HG03460 (cell line): ENCODE data around the gene TAAR6.
"Not testable (repeated sequence)": the region's sequence is repeated elsewhere in the genome, so short reads cannot be mapped to it uniquely, and the experiment has no call there.

ENCODE experiments used
- ATAC-seq: cut with Tn5 transposase; IDR thresholded peaks from one replicate; pipeline ENCODE4 v1.9.1; 2021; ENCODE audit not compliant: unreplicated experiment

Gene TAAR6, protein sequence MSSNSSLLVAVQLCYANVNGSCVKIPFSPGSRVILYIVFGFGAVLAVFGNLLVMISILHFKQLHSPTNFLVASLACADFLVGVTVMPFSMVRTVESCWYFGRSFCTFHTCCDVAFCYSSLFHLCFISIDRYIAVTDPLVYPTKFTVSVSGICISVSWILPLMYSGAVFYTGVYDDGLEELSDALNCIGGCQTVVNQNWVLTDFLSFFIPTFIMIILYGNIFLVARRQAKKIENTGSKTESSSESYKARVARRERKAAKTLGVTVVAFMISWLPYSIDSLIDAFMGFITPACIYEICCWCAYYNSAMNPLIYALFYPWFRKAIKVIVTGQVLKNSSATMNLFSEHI

GRCh38 chr6:132570221-132570777 is at the start of gene TAAR6:
TAAR6 (plus strand) TSS chr6:132570322; CDS start chr6:132570322, 0 bp downstream.
- ATAC-seq = no peak

GRCh38 chr6:132520953-132521352 is 49.2 kb upstream of the TAAR6 start:
- no peak for ATAC-seq

- ATAC-seq = no peak
Measured at GRCh38 chr6:132524646-132525045, 45.5 kb upstream of the TAAR6 start.

- no peak for ATAC-seq
Measured at GRCh38 chr6:132525866-132526265, 44.3 kb upstream of the TAAR6 start.

GRCh38 chr6:132526461-132526860 is 43.7 kb upstream of the TAAR6 start:
- no peak for ATAC-seq

- ATAC-seq = no peak
Measured at GRCh38 chr6:132527791-132528190, 42.3 kb upstream of the TAAR6 start.

DNA sequence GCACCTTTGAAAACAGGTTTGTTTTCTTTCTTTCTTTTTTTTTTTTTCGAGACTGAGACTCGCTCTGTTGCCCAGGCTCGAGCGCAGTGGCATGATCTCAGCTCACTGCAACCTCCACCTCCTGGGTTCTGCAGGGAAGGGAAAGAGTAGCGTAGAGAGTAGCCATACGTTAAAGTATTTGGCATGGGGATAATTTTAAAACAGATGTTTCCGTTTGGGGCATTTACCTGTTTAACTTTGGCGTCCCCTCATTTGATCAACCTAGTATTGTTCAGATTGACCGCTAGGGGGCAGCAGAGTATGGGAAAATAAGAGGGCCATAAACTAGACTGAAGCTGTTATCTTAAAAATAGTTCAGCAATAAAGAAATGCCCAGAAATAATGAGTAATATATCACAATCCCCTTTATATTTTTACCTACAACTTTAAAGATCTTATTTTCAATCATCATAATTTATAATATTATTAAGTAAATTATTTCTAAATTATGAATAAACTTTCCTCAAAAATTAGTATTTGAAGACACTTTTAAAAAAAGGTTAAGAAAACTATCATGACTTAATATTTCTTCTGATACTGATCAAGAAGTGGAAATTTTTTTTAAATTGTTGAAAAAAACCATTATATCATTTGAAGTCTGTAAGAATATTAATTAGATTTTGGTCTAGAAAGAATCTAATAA is 39.7 kb upstream of the TAAR6 start:
- ATAC-seq = peak; percentile 91

GRCh38 chr6:132534546-132534945 is 35.6 kb upstream of the TAAR6 start:
- ATAC-seq = not testable (repeated sequence)

- no peak for ATAC-seq
Measured at GRCh38 chr6:132537145-132537544, 33.0 kb upstream of the TAAR6 start.

DNA sequence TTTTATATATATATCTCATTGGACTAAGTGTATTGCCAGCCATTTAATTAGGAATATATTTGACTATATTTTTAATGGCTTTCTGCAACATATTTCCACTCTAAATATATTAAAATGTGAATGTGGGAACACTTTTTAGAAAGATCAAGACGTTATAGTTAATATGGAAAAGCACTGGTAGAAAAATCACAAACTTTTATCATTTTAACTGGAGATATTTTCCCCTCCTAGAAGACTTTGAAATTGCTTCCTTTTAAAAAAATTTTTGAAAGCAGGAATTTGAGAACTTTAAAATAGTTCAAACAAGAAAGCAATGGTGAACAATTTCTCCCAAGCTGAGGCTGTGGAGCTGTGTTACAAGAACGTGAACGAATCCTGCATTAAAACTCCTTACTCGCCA is 32.1 kb upstream of the TAAR6 start, which contains the start of gene TAAR9:
Gene TAAR9 (plus strand): TSS at position 301 of the 400 bp plus-strand sequence. CDS start 13 bp downstream, at position 314.
- no peak for ATAC-seq

DNA sequence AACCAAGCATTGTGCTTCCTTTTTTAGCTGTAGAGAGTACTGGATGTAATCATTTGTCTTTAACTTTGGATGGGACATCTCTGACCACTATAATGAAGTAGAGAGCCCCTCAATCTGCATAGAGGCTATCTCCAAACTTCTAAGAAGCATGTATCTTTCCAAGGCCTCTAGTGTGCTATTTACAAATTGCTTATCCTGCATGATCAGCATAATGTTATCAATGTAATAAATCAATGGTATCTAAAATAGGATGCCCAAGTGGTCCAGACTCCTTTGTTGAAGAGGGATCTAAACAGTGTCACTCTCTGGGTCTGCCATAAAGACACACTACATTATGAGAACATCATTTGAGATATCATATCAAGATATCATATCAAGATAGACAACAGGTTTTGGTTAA is 25.3 kb upstream of the TAAR6 start:
- no peak for ATAC-seq

DNA sequence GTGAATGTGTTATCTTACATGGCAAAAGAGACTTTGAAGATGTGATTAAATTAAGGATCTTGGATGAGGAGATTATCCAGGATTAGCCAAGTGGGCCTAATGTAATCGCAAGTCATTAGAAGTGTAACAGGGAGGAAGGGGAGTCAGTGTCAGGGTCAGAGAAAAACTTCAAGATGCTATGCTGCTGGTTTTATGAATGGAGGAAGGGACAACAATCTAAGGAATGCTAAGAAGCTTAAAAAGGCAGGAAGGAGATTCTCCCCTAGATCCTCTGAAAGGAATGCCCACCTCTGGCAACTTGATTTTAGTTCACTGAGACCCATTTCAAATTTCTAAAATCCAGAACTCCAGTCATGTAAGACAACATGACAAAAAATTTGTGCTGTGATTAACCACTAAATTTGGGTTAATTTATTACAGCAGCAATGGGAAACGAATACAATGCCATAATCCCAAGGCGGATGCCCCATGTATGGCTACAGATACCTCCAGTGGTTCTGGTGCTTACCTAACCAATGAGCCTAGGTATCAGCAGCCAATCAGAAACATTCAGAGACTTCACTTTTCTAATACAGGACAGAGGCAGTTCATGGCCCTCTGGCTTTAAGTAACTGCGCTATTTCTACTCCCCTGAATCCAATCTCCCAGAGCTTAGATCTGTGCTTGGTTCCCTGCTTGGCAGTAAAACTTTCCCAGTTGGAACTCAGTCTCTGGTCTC is 21.2 kb upstream of the TAAR6 start:
- no peak for ATAC-seq

GRCh38 chr6:132551214-132551613 is 18.9 kb upstream of the TAAR6 start:
- no peak for ATAC-seq

DNA sequence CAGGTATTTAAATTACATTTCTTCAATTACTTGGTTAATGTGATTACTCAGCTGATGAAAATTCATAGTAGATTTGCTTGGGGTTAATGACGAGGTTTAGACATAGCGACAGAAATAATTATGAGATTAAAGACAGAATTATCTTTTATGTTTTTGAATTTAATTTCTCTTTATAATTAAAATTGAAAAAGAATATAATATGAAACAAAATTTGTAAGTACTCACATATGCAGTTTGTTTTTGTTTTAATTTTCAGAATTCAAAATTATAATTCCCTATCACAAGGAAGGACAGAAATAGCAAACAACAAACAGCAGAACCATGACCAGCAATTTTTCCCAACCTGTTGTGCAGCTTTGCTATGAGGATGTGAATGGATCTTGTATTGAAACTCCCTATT is 17.8 kb upstream of the TAAR6 start, which contains the start of gene TAAR8:
Gene TAAR8 (plus strand): TSS at position 301 of the 400 bp plus-strand sequence. CDS start 21 bp downstream, at position 322.
- ATAC-seq = no peak

DNA sequence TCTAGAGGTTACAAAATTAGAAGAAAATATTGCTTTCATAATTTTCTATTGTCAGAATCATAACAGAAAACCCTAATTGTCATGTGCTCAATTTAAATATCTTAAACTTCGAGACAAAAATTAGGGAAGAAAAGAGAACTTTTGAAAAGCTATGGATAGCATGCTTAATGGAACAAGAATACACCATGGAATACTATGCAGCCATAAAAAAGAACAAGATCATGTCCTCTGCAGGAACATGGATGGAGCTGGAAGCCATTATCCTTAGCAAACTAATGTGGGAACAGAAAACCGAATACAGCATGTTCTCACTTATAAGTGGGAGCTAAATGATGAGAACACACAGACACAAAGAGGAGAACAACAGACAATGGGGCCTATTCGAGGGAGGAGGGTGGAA is 10.0 kb upstream of the TAAR6 start:
- not testable (repeated sequence) for ATAC-seq

- ATAC-seq = no peak
Measured at GRCh38 chr6:132566404-132566803, 3.7 kb upstream of the TAAR6 start.

GRCh38 chr6:132567566-132567965 is 2.6 kb upstream of the TAAR6 start:
- no peak for ATAC-seq

GRCh38 chr6:132568611-132569010 is 1.5 kb upstream of the TAAR6 start:
- ATAC-seq = no peak

GRCh38 chr6:132569170-132569569 is 952 bp upstream of the TAAR6 start:
- no peak for ATAC-seq

DNA sequence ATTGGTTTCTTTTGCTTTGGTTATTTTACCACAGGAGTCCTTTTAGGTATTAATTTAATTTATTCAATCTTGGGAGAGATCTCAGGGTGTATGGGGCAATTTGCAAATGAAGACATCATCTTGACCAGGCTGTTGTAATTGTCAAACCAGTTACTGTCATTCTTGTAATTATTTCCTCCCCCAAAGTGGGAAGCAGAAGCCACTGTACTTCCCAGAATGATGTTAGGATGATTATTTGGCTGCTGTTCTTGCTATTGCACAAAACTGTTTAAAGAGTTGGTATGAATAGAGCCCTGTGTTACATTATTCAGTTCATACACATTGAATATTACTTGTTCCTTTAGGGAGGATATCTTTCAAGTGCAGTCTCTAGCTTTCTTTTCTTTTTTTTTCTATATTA is 1.7 kb downstream of the TAAR6 start:
- ATAC-seq = no peak

DNA sequence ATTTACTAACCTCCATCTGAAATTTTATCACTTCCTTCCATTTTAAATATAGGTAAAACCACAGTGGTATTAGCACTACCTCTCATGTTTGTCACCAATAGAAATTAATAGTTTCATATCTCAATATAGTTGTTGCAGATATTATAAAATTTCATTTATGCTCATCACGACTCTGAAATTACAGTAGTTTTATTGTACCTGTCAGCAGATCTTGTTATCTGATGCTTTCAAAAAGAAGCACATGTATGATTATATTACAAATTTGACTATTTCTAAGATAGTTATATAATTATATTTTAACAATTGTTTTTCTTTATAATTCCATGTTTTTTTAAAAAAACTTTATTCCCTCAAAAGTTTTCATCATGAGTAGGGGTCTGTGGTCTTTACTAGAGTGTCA is 14.6 kb downstream of the TAAR6 start:
- ATAC-seq = no peak
